Epidermal melanocyte (primary cell): ENCODE measurements around the gene C20orf202.

Experiments used
- DNase-seq: peaks from one replicate; pipeline ENCODE4 v3.0.0; 2011; ENCODE audit warnings: low spot score; ENCODE audit not compliant: insufficient read length

The C20orf202 gene

DNA sequence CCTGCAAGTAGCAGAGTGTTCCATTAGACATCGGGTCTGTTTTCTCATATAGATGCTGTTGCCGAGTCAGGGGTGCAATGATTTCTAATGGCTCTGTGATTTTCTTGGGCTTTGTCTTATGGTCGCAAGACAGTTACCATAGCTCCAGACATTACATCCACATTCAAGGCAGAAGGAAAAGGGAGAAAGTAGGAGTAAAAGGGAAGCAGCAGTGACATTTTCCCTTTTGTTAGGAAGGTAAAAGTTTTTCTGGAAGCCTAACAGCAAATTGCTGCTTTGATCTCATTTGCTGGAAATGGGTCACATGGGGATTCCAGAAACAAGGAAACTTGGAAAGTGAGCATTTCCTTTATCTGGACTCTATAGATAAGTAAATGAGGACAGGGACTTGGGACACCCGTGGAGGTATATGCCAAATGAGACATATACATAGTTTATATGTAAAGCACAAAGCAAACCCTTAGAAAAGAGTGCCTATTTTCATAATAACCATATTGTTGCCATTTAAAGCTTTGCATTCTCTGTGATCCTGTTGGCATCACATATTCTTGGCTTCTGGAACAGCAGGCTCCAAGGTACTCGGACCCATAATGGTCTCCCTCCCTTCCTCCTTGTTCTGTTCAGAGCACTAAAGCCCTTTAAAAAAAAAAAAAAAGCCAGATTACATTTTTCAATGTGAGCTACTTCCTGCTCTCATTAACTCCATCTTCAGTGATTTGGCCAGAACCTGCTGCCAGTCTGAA, at the start of gene C20orf202:
Gene C20orf202 (plus strand): TSS at position 693 of the 743 bp plus-strand sequence. CDS start 132 bp downstream, outside the sequence.
- no peak for DNase-seq

- DNase-seq: no peak
These were observed 49.0 kb upstream of the C20orf202 start for GRCh38 chr20:1154226-1154625.

- no peak for DNase-seq
These were observed 48.6 kb upstream of the C20orf202 start for GRCh38 chr20:1154691-1155090.

- no peak for DNase-seq
These were observed 47.9 kb upstream of the C20orf202 start for GRCh38 chr20:1155342-1155741.

- no peak for DNase-seq
These were observed 42.8 kb upstream of the C20orf202 start for GRCh38 chr20:1160496-1160895.

DNA sequence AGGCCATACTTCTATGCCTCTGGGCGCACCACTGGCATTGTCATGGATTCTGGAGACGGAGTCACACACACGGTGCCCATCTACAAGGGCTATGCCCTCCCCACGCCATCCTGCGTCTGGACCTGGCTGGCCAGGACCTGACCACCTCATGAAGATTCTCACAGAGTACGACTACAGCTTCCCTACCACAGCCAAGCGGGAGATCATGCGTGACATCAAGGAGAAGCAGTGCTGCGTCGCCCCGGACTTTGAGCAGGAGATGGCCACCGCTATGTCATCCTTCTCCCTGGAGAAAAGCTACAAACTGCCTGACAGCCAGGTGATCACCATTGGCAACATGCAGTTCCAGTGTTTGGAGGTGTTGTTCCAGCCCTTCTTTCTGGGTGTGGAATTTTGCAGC, 42.3 kb upstream of the C20orf202 start:
- DNase-seq: no peak

GRCh38 chr20:1163105-1163504, 40.1 kb upstream of the C20orf202 start:
- no peak for DNase-seq

DNA sequence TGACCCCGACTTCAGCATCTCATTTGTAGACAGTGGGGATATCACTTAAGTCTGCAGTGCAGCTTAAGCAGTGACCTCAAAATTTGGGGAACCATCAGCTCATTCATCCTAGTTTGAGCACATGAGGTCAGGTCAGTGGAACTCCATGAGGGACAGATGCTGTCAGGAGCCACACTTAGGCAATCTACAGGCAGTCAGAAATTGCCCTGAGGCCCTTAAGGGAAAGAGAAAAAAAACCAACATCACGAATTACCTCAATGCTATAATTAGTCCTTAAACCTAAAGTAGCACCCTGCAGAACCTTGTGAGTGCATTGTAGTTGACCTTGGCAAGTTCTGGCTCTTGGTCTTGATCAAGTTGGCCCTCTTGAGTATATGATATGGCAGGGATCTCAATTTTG, 39.6 kb upstream of the C20orf202 start:
- DNase-seq: no peak

DNA sequence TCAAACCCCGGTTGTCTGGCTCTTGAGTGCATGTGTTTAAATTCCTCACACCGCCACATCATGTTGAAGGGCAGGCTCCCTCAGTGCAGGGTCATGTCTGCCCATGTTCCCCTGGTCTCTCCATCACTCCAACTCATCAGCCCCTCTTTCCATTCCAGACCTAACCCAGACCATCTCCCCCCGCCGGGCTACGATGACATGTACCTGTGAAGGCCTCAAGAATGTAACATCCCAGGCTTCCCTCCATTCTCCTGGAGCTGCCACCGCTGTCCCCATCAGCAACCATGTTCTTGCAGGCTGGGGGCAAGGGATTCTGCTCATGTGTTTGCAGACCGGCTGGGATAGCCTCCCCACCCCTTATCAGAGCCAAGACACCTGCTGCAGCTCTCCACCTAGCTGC, 38.4 kb upstream of the C20orf202 start:
- DNase-seq: no peak

DNA sequence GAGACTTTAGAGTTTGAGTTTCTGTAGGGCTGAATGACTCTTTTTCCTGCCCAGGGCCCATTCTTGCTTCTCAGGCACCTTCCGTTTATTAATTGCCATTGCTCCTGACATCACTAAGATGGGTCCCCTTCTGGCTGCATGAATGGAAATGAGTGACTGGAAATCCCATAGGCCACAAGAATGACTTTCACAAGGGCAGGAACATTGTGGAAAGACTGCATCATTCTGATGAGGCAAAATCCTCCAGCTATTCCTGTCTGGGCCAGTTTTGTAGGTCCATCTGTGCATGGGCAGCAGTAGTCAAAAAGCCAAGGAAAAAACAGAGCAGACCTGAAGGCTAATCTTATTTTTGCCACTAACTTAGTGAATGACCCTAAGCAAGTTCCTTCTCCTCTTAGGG, 37.7 kb upstream of the C20orf202 start:
- DNase-seq: no peak

DNA sequence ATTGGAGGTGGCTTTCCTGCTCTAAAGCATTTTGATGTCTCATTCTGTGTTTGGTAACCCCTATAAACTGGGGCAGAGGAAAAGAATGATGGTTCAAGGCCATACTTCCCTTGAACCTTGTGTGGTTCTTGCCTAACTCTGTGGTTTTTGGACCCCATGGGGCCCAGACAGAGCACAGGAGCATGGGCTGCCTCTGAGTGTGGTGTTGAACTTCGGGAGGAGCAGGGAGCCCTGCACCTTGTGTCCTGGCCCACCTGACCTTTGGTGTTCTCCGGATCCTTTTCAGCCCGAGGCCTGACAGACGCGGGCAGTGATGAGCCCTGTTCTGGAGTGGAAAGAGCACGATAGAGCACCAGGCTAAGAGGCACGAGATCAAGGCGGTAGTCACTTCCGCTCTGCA, 37.3 kb upstream of the C20orf202 start:
- no peak for DNase-seq

- DNase-seq: no peak
These were observed 36.1 kb upstream of the C20orf202 start for GRCh38 chr20:1166948-1167720.

DNA sequence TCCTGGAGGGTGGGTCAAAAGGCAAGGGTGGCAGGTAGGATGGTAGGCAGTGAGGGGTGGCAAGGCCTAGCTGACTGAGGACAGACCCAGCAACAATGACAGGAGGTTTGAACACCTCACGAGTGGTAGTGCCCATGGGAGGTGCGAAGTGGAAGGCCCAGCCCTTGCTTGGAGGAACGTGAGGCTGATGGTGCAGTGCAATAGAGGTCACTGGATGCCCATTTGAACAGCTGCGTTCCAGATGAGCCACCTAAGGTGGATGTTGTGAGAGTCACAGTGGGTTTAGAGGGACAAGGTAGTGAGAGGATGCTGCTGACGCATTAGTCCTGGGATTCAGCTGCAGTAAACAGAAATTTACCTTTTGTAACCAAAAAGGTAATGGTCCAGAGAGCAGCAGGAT, 34.0 kb upstream of the C20orf202 start:
- no peak for DNase-seq

GRCh38 chr20:1171461-1172093, 31.7 kb upstream of the C20orf202 start:
- DNase-seq: no peak

DNA sequence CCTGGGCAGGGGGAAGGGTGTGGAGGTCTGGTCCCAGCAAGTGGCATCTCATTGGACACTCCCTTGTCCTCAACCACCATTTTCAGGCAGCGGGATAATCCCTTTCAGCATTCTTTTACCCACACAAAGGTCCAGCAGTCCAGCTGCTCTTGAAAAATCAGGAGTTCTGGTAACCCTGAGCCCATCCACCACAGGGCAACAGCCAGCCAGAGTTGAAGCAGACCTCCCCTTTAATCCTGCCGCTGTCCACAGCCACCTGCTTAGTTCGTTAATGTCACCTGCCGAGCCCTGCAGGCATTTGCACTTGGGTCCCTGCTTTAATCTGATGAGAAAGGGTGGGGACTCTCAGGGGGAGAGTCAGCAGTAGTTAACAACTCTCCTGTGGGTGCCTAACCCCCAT, 29.6 kb upstream of the C20orf202 start:
- no peak for DNase-seq

GRCh38 chr20:1174787-1175186, 28.5 kb upstream of the C20orf202 start:
- DNase-seq: no peak

- no peak for DNase-seq
These were observed 25.6 kb upstream of the C20orf202 start for GRCh38 chr20:1177680-1178079.

DNA sequence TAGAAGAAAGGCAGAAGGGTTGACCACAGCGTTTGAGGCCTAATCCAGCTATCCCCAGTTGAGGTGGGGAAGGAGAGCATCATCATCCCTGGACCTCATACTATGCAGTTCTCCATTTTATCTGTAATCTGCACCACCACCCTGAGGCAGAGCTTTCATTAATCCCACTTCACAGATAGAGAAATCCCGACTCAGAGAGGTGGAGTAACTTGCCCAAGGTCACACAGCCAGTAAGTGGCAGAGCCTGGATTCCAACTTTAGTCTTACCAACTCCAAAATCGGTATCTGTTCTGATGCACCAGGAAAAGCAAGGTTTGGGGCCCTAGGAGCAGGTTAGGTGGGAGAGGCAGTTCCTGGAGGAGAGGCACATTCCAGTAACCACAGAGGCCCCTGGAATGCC, 25.2 kb upstream of the C20orf202 start:
- no peak for DNase-seq

GRCh38 chr20:1178623-1179022, 24.6 kb upstream of the C20orf202 start:
- no peak for DNase-seq

DNA sequence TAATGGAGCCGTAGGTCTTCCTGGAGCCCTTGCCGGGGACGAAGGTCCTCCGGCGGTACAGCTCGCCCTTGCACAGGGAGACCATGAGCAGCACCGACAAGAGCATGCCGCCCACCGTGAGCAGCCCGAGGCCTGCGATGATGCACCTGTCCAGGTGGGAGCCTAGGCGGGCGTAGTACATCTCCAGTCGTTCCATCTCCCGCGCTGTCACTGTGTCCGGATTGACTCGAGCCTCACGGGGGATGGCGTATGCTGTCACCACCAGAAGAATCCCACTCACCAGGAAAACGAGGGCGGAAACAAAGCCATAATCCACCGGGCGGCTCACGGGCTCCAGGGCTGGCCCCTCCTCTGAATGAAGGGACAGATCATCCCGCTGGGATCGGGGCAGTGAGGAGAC, 22.3 kb upstream of the C20orf202 start:
- DNase-seq: no peak

DNA sequence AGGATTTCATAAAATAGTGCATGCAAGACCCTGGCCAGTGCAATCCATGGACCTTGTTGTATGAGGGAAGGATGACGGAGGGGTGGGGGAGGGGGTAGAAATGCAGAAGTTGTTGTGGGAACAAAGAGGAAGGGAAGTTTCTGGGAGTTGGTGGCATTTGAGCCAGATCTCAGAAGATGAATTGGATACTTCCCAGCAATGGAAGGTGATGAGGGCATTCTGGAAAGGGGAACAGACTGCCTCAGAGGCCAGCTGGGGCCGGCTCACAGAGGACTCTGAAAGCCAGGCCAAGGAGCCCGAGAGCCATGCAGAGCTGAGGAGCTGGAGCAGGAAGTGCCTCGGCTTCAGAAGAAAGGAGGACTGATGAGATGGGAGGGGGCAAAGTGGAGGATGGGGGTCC, 21.1 kb upstream of the C20orf202 start:
- no peak for DNase-seq

DNA sequence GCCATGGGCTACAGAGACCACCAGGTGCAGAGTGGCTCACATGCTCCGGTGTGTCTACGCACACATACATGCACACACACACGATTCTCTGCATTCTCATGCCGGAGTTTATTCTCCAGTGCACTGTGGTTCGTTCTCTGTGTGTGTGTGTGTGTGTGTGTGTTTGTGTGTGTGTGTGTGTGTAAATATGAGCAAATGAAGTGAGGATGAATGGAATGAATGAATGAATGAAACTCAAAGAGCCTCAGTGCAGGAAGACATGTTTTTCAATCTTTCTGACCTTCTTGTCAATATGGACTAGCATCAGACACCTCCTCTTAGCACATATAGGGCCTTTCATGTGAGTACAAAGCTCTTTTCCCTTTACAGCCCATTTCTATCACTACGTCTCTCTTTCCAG, 20.1 kb upstream of the C20orf202 start:
- DNase-seq: no peak
